ENCODE measurements around the gene COMT. TPM values are rescaled to one million over a fixed set of nuclear protein-coding genes. Genes with fewer than 3 reads are reported as not detected.

Gene COMT
- total RNA-seq, 1 experiment from 2014 or later: 665 TPM

GRCh38 chr22:19992481-19992911 lies 50.9 kb downstream of the COMT start:
- DNase-seq (ENCODE audit: low spot score): no peak

GRCh38 chr22:19992921-19993355 lies 51.4 kb downstream of the COMT start:
- no peak for DNase-seq (ENCODE audit: low spot score)

GRCh38 chr22:19993926-19994325 lies 52.4 kb downstream of the COMT start:
- no peak for DNase-seq (ENCODE audit: low spot score)

GRCh38 chr22:19994851-19995610 lies 53.5 kb downstream of the COMT start:
- no peak for DNase-seq (ENCODE audit: low spot score)

GRCh38 chr22:19995611-19996339 lies 54.2 kb downstream of the COMT start:
- no peak for DNase-seq (ENCODE audit: low spot score)

GRCh38 chr22:19996694-19997384 lies 55.3 kb downstream of the COMT start:
- DNase-seq (ENCODE audit: low spot score): no peak

GRCh38 chr22:19997561-19998231 lies 56.1 kb downstream of the COMT start:
- no peak for DNase-seq (ENCODE audit: low spot score)

- no peak for DNase-seq (ENCODE audit: low spot score)
Measured at GRCh38 chr22:19998232-19998951, 56.8 kb downstream of the COMT start.

- DNase-seq (ENCODE audit: low spot score): no peak
Measured at GRCh38 chr22:19998991-19999820, 57.6 kb downstream of the COMT start.

GRCh38 chr22:20000246-20001081 lies 58.9 kb downstream of the COMT start:
- DNase-seq (ENCODE audit: low spot score): no peak

- DNase-seq (ENCODE audit: low spot score): no peak
Measured at GRCh38 chr22:20001082-20001638, 59.6 kb downstream of the COMT start.

GRCh38 chr22:20002128-20002527 lies 60.6 kb downstream of the COMT start:
- DNase-seq (ENCODE audit: low spot score): no peak

GRCh38 chr22:20002636-20003035 lies 61.1 kb downstream of the COMT start:
- DNase-seq (ENCODE audit: low spot score): no peak

- DNase-seq (ENCODE audit: low spot score): no peak
Measured at GRCh38 chr22:20003304-20003703, 61.7 kb downstream of the COMT start.

GRCh38 chr22:20004464-20004863 lies 62.9 kb downstream of the COMT start:
- DNase-seq (ENCODE audit: low spot score): no peak

- no peak for DNase-seq (ENCODE audit: low spot score)
Measured at GRCh38 chr22:20008221-20008995, 66.8 kb downstream of the COMT start.

GRCh38 chr22:20009018-20009491 lies 67.5 kb downstream of the COMT start:
- DNase-seq (ENCODE audit: low spot score): no peak
